ENCODE measurements around the gene DMRTA1. TPM values are rescaled to one million over a fixed set of nuclear protein-coding genes. Genes with fewer than 3 reads are reported as not detected.

Gene DMRTA1
- total and polyA plus RNA-seq, 2 of the 13 experiments (the other 11 are each of a cell fraction or from before 2014, with no cell fraction given) = 0.13 to 0.16 TPM

DNA sequence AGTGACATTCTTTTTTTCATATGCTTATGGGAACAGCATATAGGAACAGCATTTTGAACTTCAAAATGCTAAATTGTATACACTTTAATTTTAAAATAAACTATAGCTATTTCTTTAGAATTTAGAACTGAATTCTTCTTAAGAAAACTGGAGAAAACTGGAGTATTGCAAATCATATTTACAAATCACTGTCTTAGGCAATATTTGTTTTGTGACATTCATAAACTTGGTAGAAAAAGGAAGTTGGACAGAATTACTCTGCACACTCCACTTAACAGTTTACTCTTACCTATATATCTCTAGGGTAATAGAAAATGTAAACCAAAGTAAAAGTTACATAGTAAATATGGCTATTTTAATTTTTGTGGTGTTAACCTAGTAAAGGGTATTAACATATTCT is 3.1 kb downstream of the DMRTA1 start:
- Histone ChIP-seq H3K79me2 (ENCODE audit: insufficient read depth, low read length) (no peaks in the 10 kb centered on the region), H4K20me1 (ENCODE audit: insufficient read depth, low read length) (no peaks in the 10 kb centered on the region), H3K27ac (ENCODE audit: extremely low read length, insufficient read depth, low read length) (no peak overlapping the region), H3K4me2 (ENCODE audit: low read depth, low read length) (no peak overlapping the region), H3K4me3 (replicated peaks in 1 of 3; ENCODE audit: insufficient read depth in 1 of 3, low read depth in 2 of 3, low read length in 3 of 3) (no peak overlapping the region), H2AFZ (ENCODE audit: low read length) (no peak overlapping the region), H3K36me3 (replicated peaks in 1 of 2; ENCODE audit: control insufficient read depth in 1 of 2, insufficient read depth in 2 of 2, low read length in 2 of 2) (no peaks in the 10 kb centered on the region), H3K9ac (ENCODE audit: insufficient read depth, low read depth, low read length) (no peak overlapping the region), H3K9me3 (ENCODE audit: low read length) (no peaks in the 10 kb centered on the region), H3K27me3 (ENCODE audit: control insufficient read depth in 1 of 2, insufficient read depth in 2 of 2, low read length in 2 of 2) (peaks cover 2 to 20% of the 10 kb centered on the region in 2 experiments; a peak in 4 of 5 replicates), H3K4me1 (ENCODE audit: insufficient read depth, low read length) (no peaks in the 10 kb centered on the region)
- in situ Hi-C loops (cut with HindIII; ENCODE audit: extremely low pct_ligation_motif_present, low pct_unique_long_range_greater_than_20kb) = loop anchor here (5.0 to 25.0 kb wide), 2 partner anchors 142 to 637 kb away; partner anchors contain the start of gene MTAP
- ChIA-PET POLR2A (no interaction called here), CTCF (ENCODE audit: low intra/inter-chr PET ratio, low total read pairs) (no interaction called here)
- no TSS peak for BruUV-seq (replicated peaks)
- DNase-seq (ENCODE audit: low spot score) = no peak
- intact Hi-C loops (cut with micrococcal nuclease; ENCODE audit: unreplicated experiment) = no loop called here
- TF ChIP-seq ISX (CRISPR knock-in tag; conservative IDR thresholded peaks at IDR 0.05) (no peak), TBX3 (IDR thresholded peaks at IDR 0.05; ENCODE audit: borderline replicate concordance) (no peak), NPAS2 (CRISPR knock-in tag; IDR thresholded peaks at IDR 0.05; ENCODE audit: borderline replicate concordance) (no peak)
- FAIRE-seq = no peak
- no peak for ATAC-seq

DNA sequence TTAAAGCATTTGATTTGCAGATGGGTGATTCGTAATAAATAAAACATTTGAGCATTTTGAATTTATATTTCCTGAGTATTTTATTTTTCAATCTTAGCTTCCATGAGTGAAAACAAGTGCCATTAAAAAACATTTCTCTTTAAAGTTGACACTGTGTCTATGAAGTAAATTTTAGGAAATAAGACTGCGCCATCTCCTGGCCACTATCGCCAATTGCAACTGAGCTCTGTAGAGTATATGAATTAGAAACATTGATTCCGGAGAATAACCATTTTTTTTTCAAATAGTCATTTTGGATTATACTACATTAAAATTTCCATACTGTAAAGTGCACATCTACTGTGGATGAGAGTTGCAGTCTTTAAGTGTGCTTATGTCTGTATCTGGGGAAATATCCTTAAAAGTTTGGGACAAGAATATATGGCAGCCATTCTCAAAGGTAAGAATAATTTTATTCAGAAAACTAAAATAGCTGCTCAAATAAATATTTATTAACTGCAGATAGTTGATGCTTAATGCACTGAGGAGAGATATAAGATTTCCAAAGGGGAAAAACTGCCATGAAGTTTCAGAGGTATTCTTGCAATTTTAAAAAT is 5.9 kb downstream of the DMRTA1 start:
- ATAC-seq (peak; percentile 45; the same call in 1 of the 3 replicates), FAIRE-seq (peak; percentile 63), DNase-seq (ENCODE audit: low spot score) (peak; percentile 17)
- 3% methylated on average over 4 of the region's 4 CpGs for WGBS (ENCODE audit: low lambda C conversion rate)
- Histone ChIP-seq H3K27ac (ENCODE audit: extremely low read length, insufficient read depth, low read length) (no peak overlapping the region), H3K4me3 (replicated peaks in 1 of 3; ENCODE audit: insufficient read depth in 1 of 3, low read depth in 2 of 3, low read length in 3 of 3) (no peak overlapping the region), H4K20me1 (ENCODE audit: insufficient read depth, low read length) (no peaks in the 10 kb centered on the region), H3K4me1 (ENCODE audit: insufficient read depth, low read length) (no peaks in the 10 kb centered on the region), H3K36me3 (replicated peaks in 1 of 2; ENCODE audit: control insufficient read depth in 1 of 2, insufficient read depth in 2 of 2, low read length in 2 of 2) (no peaks in the 10 kb centered on the region), H3K27me3 (ENCODE audit: control insufficient read depth in 1 of 2, insufficient read depth in 2 of 2, low read length in 2 of 2) (peaks cover 1 to 11% of the 10 kb centered on the region in 2 experiments; a peak in 3 of 5 replicates), H3K79me2 (ENCODE audit: insufficient read depth, low read length) (no peaks in the 10 kb centered on the region), H2AFZ (ENCODE audit: low read length) (no peak overlapping the region), H3K9me3 (ENCODE audit: low read length) (no peaks in the 10 kb centered on the region), H3K4me2 (ENCODE audit: low read depth, low read length) (no peak overlapping the region), H3K9ac (ENCODE audit: insufficient read depth, low read depth, low read length) (no peak overlapping the region)
- ChIA-PET CTCF (ENCODE audit: low intra/inter-chr PET ratio, low total read pairs) (interaction anchor here (1.1 to 2.3 kb wide), 4 partner anchors 144 to 639 kb away, joined by 3 to 11 read pairs (median 6); no protein-coding TSS in a partner anchor), POLR2A (no interaction called here)
- in situ Hi-C loops (cut with HindIII; ENCODE audit: extremely low pct_ligation_motif_present, low pct_unique_long_range_greater_than_20kb) (loop anchor here (5.0 kb wide), 1 partner anchor 145 kb away; no protein-coding TSS in a partner anchor), intact Hi-C loops (cut with micrococcal nuclease; ENCODE audit: unreplicated experiment) (loop anchor here (1.0 to 2.0 kb wide), 3 partner anchors 145 to 640 kb away; no protein-coding TSS in a partner anchor)
- BruUV-seq (replicated peaks) = no TSS peak
- TF ChIP-seq STAG1 (CRISPR knock-in tag; IDR thresholded peaks at IDR 0.05) = peak; percentile 56
- no peak for TF ChIP-seq RBM39 (IDR thresholded peaks at IDR 0.05; ENCODE audit: low read depth, low read length, poor library complexity, severe bottlenecking)
- TF ChIP-seq SMC3 (IDR thresholded peaks at IDR 0.05; ENCODE audit: low read length) = peak; percentile 64
- TF ChIP-seq, protein P1, sequence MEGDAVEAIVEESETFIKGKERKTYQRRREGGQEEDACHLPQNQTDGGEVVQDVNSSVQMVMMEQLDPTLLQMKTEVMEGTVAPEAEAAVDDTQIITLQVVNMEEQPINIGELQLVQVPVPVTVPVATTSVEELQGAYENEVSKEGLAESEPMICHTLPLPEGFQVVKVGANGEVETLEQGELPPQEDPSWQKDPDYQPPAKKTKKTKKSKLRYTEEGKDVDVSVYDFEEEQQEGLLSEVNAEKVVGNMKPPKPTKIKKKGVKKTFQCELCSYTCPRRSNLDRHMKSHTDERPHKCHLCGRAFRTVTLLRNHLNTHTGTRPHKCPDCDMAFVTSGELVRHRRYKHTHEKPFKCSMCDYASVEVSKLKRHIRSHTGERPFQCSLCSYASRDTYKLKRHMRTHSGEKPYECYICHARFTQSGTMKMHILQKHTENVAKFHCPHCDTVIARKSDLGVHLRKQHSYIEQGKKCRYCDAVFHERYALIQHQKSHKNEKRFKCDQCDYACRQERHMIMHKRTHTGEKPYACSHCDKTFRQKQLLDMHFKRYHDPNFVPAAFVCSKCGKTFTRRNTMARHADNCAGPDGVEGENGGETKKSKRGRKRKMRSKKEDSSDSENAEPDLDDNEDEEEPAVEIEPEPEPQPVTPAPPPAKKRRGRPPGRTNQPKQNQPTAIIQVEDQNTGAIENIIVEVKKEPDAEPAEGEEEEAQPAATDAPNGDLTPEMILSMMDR (CRISPR knock-in tag; IDR thresholded peaks at IDR 0.05) = peak; percentile 49

Measured in HepG2 (cell line).